NCI-H2196 treated with DMSO at 0.1 percent for 48 hours (cell line): ENCODE results near the gene HSF2BP.
"Not testable (repeated sequence)": the region's sequence is repeated elsewhere in the genome, so short reads cannot be mapped to it uniquely, and the experiment has no call there.

Experiments
- DNase-seq: peaks from one replicate; lab custom pipeline; 2025; ENCODE audit not compliant: unreplicated experiment; lab: John Stamatoyannopoulos, UW

Gene HSF2BP

DNA sequence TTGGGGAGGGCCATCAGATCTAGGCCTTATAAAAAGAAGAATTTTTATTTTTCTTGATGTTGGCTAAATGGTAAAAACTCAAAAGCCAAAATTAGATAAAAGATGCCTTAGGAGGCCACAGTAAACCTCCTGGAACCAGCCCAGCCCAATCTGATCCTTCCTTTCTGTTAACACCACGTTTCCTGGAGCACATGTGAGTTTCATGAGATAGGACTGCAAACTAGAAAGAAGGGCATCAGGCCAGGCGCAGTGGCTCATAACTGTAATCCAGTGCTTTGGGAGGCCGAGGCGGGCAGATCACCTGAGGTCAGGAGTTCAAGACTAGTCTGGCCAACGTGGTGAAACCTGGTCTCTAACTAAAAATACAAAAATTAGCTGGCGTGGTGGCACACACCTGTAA lies 6.7 kb downstream of the HSF2BP start:
- no peak for DNase-seq

- DNase-seq: not testable (repeated sequence)
Measured at GRCh38 chr21:43651926-43652325, 7.4 kb downstream of the HSF2BP start.

GRCh38 chr21:43648171-43648570 lies 11.1 kb downstream of the HSF2BP start:
- no peak for DNase-seq

GRCh38 chr21:43646550-43647260 lies 12.6 kb downstream of the HSF2BP start:
- peak; percentile 87 for DNase-seq

GRCh38 chr21:43645976-43646375 lies 13.3 kb downstream of the HSF2BP start:
- DNase-seq: no peak

- peak; percentile 18 for DNase-seq
Measured at GRCh38 chr21:43645136-43645891, 14.0 kb downstream of the HSF2BP start.

DNA sequence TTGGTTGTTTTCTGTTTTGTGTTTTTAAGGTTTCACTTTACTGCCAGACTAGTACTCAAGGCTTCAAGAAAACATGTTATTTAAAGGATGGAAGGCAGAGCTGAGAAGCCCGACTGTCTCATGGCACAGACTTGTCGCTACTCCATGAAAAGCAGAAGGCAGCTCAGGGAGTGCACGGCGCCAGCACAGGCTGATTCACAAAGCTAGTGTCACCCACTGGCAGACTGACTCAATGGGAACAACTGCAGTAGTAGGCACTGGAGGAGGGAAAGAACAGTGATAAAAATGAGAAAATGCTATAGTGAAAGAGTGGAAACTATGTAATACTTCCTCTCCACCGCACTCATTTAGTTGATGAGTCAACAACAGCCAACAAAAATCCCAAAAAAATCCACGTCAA lies 14.7 kb downstream of the HSF2BP start:
- no peak for DNase-seq

DNA sequence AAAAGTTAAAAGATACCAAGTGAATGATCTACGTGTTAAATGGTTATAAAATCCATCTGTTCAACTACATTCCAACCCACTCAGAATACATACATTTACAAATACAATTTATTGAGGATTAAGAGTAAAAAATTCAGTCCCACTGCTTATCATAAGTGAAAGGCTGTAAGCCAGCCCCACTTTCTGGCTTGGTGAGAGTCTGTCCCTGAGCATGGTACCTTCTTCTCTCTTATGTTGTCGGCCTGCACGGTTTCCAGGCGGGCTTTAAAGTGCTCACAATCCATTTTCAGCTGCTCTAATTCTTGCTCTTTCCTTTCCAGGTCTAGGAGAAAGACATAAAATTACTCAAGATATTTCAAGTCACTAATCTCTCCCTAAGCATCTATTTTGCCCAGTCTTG lies 15.2 kb downstream of the HSF2BP start:
- no peak for DNase-seq

DNA sequence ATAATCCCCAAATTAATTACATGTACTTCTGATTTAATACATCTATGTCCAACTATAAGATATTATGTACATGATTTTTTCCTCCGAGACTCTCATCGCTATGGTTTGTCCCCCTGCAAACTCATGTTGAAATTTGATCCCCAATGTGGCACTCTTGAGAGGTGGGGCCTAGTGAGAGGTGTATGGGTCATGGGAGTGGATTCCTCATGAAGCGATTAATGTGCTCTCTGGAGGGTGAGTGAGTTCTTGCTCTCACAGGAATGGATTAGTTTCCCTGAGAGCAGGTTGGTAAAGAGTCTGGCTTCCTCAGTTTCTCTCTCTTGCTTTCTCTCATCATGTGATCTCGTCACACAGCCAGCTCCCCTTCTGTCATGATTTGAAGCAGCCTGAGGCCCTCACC lies 16.1 kb downstream of the HSF2BP start:
- DNase-seq: no peak

- no peak for DNase-seq
Measured at GRCh38 chr21:43640400-43640799, 18.9 kb downstream of the HSF2BP start.

DNA sequence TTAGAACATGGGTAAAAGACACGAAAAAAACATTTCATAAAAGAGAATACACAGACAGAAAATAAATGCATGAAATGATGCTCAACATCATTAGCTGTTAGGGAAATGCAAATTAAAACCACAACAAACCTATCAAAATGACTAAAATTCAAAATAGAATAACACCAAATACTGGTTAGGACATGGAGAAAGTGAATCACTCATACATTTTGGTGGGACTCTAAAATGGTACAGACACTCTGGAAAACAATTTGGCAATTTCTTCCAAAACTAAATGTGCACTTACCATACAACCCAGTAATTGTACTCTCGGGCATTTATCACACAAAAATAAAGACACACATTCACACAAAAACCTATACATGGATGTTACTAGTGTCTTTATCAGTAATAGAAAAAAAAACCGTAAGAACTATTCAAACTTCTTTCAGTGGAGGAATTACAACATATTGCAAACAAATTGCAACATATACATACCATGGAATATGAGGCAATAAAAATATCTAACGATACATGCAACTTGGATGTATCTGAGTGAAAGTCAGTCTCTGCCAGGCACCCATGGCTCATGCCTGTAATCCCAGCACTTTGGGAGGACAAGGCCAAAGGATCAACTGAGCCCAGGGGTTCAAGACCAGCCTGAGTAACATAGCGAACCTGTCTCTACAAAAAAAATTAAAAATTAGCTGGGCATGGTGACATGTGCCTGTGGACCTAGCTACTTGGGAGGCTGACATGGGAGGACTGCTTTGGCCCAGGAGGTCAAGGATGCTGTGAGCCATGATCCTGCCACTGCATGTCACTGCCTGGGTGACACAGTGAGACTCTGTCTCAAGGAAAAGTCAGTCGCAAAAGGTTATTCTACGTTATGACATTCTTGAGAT lies 19.6 kb downstream of the HSF2BP start:
- DNase-seq: no peak

GRCh38 chr21:43637530-43638158 lies 21.6 kb downstream of the HSF2BP start:
- no peak for DNase-seq

GRCh38 chr21:43635436-43635835 lies 23.9 kb downstream of the HSF2BP start:
- no peak for DNase-seq

- DNase-seq: no peak
Measured at GRCh38 chr21:43634618-43635017, 24.7 kb downstream of the HSF2BP start.

- no peak for DNase-seq
Measured at GRCh38 chr21:43632373-43632905, 26.8 kb downstream of the HSF2BP start.

GRCh38 chr21:43631411-43632107 lies 27.7 kb downstream of the HSF2BP start:
- no peak for DNase-seq

DNA sequence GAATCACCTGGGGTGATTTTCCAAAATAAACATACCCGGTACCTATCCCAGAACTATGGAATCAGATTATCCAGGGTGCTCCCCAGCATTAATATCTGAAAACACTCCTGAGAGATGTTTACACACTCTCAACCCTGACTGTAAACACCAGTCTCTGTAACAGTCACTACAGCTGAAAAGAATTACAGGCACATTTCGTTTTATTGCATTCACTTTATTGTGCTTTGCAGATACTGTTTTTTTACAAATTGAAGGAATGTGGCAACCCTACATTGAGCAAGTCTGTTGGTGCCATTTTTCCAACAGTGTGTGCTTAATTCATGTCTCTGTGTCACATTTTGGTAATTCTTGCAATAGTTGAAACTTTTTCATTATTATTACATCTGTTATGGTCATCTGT lies 31.8 kb downstream of the HSF2BP start:
- no peak for DNase-seq

DNA sequence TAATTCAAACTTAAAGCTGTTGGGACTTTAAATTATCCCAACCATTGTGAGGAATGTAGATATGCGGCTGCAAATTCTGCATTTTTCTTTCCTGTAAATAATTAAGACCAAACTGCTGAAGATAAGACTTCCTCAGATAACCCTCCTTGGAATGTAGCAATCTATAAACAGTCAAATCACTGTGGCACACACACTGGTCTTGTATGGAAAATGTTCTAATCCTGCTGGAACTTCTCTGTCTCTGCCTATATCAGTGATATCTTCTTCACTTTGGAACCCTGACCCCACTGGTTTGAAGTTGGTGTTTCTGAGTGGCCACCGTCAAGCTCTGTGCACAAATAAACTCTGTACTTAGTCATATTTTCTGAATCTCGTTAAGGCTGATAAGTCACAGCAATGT lies 32.9 kb downstream of the HSF2BP start:
- DNase-seq: no peak

DNA sequence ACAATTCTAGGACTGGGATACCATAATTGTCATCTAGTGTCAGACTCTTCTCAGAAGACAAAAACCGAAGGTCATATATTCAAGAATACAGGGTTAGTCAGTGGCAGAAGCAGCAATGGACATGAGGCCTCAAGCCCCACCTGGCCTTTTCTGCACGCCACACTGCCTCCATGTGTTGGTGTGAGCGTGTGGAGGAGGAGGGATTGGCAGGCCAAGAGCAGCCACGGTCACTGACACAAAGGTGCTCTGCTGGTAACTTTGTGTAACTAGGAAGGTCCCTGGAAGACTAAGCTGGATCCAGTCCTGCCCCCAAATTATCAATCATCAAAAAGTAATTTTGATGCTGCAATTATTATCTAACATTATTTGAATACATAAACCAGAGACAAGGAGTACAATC lies 34.9 kb downstream of the HSF2BP start:
- no peak for DNase-seq

GRCh38 chr21:43623588-43623987 lies 35.7 kb downstream of the HSF2BP start:
- DNase-seq: no peak
